Endothelial cell of umbilical vein (primary cell): ENCODE results near the gene HSPG2. TPM values are rescaled to one million over a fixed set of nuclear protein-coding genes. Genes with fewer than 3 reads are reported as not detected.
A peak's percentile ranks its signal among the peaks of the same experiment; 100 is the strongest.

Source experiments
- BruUV-seq: library from RNA; stranded (reverse); fragments of 400-500 nt; replicated peaks from 2 replicates; lab custom pipeline; 2021; lab: Mats Ljungman, UMichigan
- CTCF ChIA-PET: fragments of 300-600, 350-600 bp; sonication (Branson Sonifier 250); formaldehyde crosslinking; loops from one replicate; lab custom pipeline; 2021; ENCODE audit warnings: antibody characterized with exemption, inconsistent platforms; lab: Charles Lee
- POLR2A ChIA-PET: fragments of 300-600, 350-600 bp; sonication (Branson Sonifier 250); formaldehyde crosslinking; loops from one replicate; lab custom pipeline; 2021; ENCODE audit warnings: antibody characterized with exemption, inconsistent platforms; lab: Charles Lee
- DNase-seq: peaks from one replicate; pipeline ENCODE4 v3.0.0-alpha.2; 2011; ENCODE audit warnings: low read depth, low spot score
- FAIRE-seq: peaks from 2 replicates; lab custom pipeline; 2011; peaks lifted over from hg19 to GRCh38; lab: Jason Lieb, UNC
- H2AFZ ChIP-seq: 2 replicates; pipeline ENCODE4 v1.6.0; 2012; ENCODE audit warnings: low read depth, low read length, control low read depth, inconsistent platforms
- H3K27ac ChIP-seq: 2 replicates; pipeline ENCODE4 v1.5.1; 2011; ENCODE audit warnings: low read depth, mild to moderate bottlenecking, control low read depth, low read length, moderate library complexity; ENCODE audit not compliant: insufficient read depth
- H3K27me3 ChIP-seq, 2 experiments: 2 replicates each; pipeline versions ENCODE4 v1.6.0 to v1.6.1; 2011; ENCODE audit warnings: low read length in 2 of 2, mixed read lengths in 1 of 2; ENCODE audit not compliant: control insufficient read depth in 2 of 2, insufficient read depth in 2 of 2
- H3K36me3 ChIP-seq, 2 experiments: 2 replicates in 1 of 2; 3 replicates in 1 of 2; pipeline ENCODE4 v1.5.1; 2011; ENCODE audit warnings: low read length in 2 of 2, mild to moderate bottlenecking in 1 of 2, moderate library complexity in 1 of 2; ENCODE audit not compliant: control insufficient read depth in 2 of 2, insufficient read depth in 2 of 2; ENCODE audit errors: extremely low read depth in 1 of 2
- H3K4me1 ChIP-seq: 3 replicates; pipeline ENCODE4 v1.5.1; 2011; ENCODE audit warnings: mild to moderate bottlenecking, low read length; ENCODE audit not compliant: control insufficient read depth, insufficient read depth; ENCODE audit errors: extremely low read depth
- H3K4me2 ChIP-seq: 2 replicates; pipeline ENCODE4 v1.6.1; 2011; ENCODE audit warnings: low read length, control low read depth, mixed read lengths; ENCODE audit not compliant: insufficient read depth
- H3K4me3 ChIP-seq, 3 experiments: fragments of 200-600 bp in 1 of 3; sonication (generic), shearing (Covaris generic) in 1 of 3; replicated peaks in 1 of 3; 2 replicates each; pipeline ENCODE4 v1.5.1; 2011 to 2016; ENCODE audit warnings: control low read depth in 3 of 3, low read length in 3 of 3, mild to moderate bottlenecking in 2 of 3, inconsistent platforms in 1 of 3, low read depth in 1 of 3, moderate library complexity in 1 of 3; ENCODE audit not compliant: insufficient read depth in 1 of 3
- H3K79me2 ChIP-seq: 2 replicates; pipeline ENCODE4 v1.6.0; 2012; ENCODE audit warnings: low read length, inconsistent platforms; ENCODE audit not compliant: control insufficient read depth, insufficient read depth
- H3K9ac ChIP-seq: replicated peaks from 2 replicates; pipeline ENCODE3; 2011; ENCODE audit warnings: low read length, control low read depth; ENCODE audit not compliant: insufficient read depth; ENCODE audit errors: extremely low read depth
- H3K9me1 ChIP-seq: replicated peaks from 3 replicates; pipeline ENCODE4 v1.6.0; 2011; ENCODE audit warnings: mild to moderate bottlenecking, low read length; ENCODE audit not compliant: control insufficient read depth, insufficient read depth; ENCODE audit errors: extremely low read depth
- H3K9me3 ChIP-seq: replicated peaks from 2 replicates; pipeline ENCODE4 v1.5.1; 2012; ENCODE audit warnings: low read length, inconsistent platforms; ENCODE audit not compliant: control insufficient read depth, insufficient read depth
- H4K20me1 ChIP-seq: replicated peaks from 2 replicates; pipeline ENCODE3; 2011; ENCODE audit warnings: mild to moderate bottlenecking, low read length; ENCODE audit not compliant: control insufficient read depth, insufficient read depth; ENCODE audit errors: extremely low read depth
- EZH2 ChIP-seq: IDR thresholded peaks from 2 replicates; pipeline ENCODE4 v1.6.1; 2012; ENCODE audit warnings: borderline replicate concordance, low read depth, mild to moderate bottlenecking, moderate library complexity, low read length, inconsistent platforms; ENCODE audit not compliant: severe bottlenecking
- FOS ChIP-seq: IDR thresholded peaks from 2 replicates; pipeline ENCODE4 v1.6.1; 2011; ENCODE audit warnings: mild to moderate bottlenecking, low read length, moderate library complexity, borderline replicate concordance; ENCODE audit not compliant: insufficient read depth
- GATA2 ChIP-seq: IDR thresholded peaks from 2 replicates; pipeline ENCODE4 v1.7.0; 2011; ENCODE audit warnings: low read depth, mild to moderate bottlenecking, moderate library complexity, mixed read lengths, low read length; ENCODE audit not compliant: insufficient read length, insufficient read depth
- JUN ChIP-seq: IDR thresholded peaks from 2 replicates; pipeline ENCODE4 v1.6.1; 2011; ENCODE audit warnings: borderline replicate concordance, low read depth; ENCODE audit not compliant: insufficient read length, insufficient read depth
- MAX ChIP-seq: IDR thresholded peaks from 2 replicates; pipeline ENCODE4 v1.6.1; 2011; ENCODE audit not compliant: insufficient read depth, insufficient read length
- MYC ChIP-seq: IDR thresholded peaks from one replicate; pipeline ENCODE4 v1.6.1; 2011; ENCODE audit warnings: mild to moderate bottlenecking, low read depth, low read length
- POLR2A ChIP-seq: IDR thresholded peaks from 2 replicates; pipeline ENCODE4 v1.6.1; 2012; ENCODE audit warnings: low read depth, mild to moderate bottlenecking, control low read depth, low read length
- POLR2AphosphoS5 ChIP-seq: IDR thresholded peaks from 2 replicates; pipeline ENCODE4 v1.6.1; 2012; ENCODE audit warnings: low read depth, mild to moderate bottlenecking, control low read depth, low read length, moderate library complexity; ENCODE audit not compliant: insufficient read depth
- dilution Hi-C: fragments of 300-500 bp; cut with MboI; formaldehyde crosslinking; loops from one replicate; pipeline ENCODE4 v1.15.0; 2019; ENCODE audit warnings: low sequenced_read_pairs; ENCODE audit not compliant: extremely low pct_ligation_motif_present
- intact Hi-C: fragments of 100-400 bp; cut with micrococcal nuclease; formaldehyde crosslinking; loops from one replicate; pipeline ENCODE4 v1.10.0; 2022
- polyA plus RNA-seq, 4 experiments: library from polyadenylated mRNA; depleted of rRNA in 3 of 4; stranded (reverse) in 3 of 4; unstranded in 1 of 4; fragments of >200 nt; gene quantifications; 2 replicates each; pipeline versions ENCODE4 v1.2.1 to v1.2.3, GENCODE V29; 2011 to 2012; ENCODE audit warnings: missing spikeins in 1 of 4
- total RNA-seq: library from RNA; stranded (reverse); gene quantifications from 2 replicates; pipeline ENCODE4 v1.2.3, GENCODE V29; 2021
- TF ChIP-seq, protein P1 (sequence below), 2 donors: IDR thresholded peaks; 1 replicate in 1 of 2; 2 replicates in 1 of 2; pipeline ENCODE4 v1.5.1; 2011; ENCODE audit warnings: low read length in 2 of 2, mild to moderate bottlenecking in 2 of 2, moderate library complexity in 2 of 2, control low read depth in 1 of 2, inconsistent platforms in 1 of 2, low read depth in 1 of 2; ENCODE audit not compliant: insufficient read depth in 1 of 2; ENCODE audit errors: extremely low read depth in 1 of 2

HSPG2 gene
- total and polyA plus RNA-seq, 2 donors (not counting 3 experiments of a cell fraction or from before 2014, with no cell fraction given) = 734 to 3,499 TPM

DNA sequence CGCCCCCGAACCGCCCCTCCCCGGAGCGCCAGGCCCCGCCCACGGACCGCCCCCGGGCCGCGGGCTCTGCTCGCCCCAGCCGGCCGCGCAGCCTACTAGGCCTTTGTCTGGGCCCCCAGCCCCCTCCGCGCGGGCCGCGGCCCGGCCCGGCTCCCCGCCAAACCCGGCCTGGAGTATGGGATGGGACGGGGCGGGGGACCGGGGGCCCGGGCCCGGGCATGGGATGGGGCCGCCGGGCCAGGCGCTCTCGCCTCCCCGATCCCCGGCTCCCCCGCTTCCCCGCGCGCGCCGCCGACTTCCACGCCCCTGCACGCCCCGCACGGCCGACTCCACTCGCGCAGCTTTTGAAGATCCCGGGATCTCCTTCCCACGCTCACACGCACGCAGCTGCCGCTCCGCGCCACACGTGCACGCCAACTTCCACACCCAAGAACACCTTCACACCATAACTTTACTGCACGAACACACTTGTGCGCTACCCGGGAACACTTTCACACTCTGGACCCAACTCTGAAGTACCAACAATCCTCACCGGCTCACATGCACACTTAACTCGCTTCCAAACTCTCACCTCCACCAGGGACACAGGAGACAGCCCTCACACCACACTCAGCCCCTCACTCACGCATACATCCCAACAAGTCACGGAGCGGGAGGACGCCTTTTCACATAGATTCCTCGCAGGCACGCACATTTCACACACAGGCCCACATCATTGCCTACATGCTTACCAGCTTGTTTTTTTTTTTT is 437 bp upstream of the HSPG2 start:
- Histone ChIP-seq H3K36me3 (peaks cover 7 to 13% of the 10 kb centered on the region in 2 experiments), H3K27ac (peak overlapping the region; percentile 98), H3K9me1 (no peaks in the 10 kb centered on the region), H3K27me3 (no peaks in the 10 kb centered on the region), H3K4me1 (peaks cover 51% of the 10 kb centered on the region), H3K4me2 (peak overlapping the region; percentile 50), H3K79me2 (peaks cover 46% of the 10 kb centered on the region), H2AFZ (no peak overlapping the region), H3K9ac (peak overlapping the region; percentile 84), H3K9me3 (no peaks in the 10 kb centered on the region), H4K20me1 (no peaks in the 10 kb centered on the region), H3K4me3 (peak overlapping the region in 2 of 3 experiments; percentile 37 to 44)
- dilution Hi-C loops = no loop called here
- TSS peak; percentile 4 for BruUV-seq
- DNase-seq = peak; percentile 82
- FAIRE-seq = peak; percentile 59
- POLR2A ChIA-PET = interaction anchor here (0.6 to 1.8 kb wide), 4 partner anchors 21 to 37 kb away, joined by 3 to 9 read pairs (median 4); no protein-coding TSS in a partner anchor
- no peak for TF ChIP-seq EZH2
- peak; percentile 84 for TF ChIP-seq POLR2AphosphoS5
- intact Hi-C loops = loop anchor here (2.0 to 5.0 kb wide), 2 partner anchors 61 to 155 kb away; partner anchors contain the start of gene USP48
- CTCF ChIA-PET = interaction anchor here (0.7 to 10.8 kb wide), 3 partner anchors 23 to 38 kb away, joined by 3 to 95 read pairs (median 4); no protein-coding TSS in a partner anchor

DNA sequence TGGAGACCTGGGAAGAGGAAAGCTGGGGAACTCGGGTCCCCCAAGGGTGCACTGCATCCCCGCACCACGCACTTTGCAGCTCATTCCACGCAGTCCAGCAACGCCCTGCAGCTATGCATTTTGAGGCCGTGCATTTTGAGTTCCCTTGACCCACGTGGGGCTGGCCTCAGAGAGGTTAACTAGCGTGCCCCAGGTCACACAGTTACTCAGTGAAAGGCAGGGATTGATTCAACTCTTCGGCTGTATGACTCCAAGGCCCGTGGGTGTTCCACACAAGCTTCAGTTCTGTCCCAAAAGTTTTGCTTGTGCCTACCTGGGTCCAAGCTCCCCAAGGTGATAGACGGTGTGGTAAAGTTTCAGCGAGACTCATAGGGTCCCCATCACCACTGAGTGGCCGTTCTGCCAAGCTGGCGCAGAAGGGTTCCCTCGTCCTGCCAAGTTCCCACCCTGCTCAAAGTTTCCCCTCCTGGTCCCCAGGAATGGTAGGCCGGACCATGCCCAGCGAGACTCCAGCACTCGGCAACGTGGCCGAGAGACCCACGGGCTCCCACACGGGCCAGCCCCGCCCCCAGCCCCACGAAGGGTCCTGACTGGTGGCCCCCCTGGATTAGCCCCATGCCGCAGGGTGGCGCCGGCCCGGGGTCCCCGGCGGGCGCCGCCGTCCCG is 611 bp downstream of the HSPG2 start:
- H3K36me3 ChIP-seq = peaks cover 11 to 15% of the 10 kb centered on the region in 2 experiments
- intact Hi-C loops (loop anchor here (5.0 kb wide), 1 partner anchor 154 kb away; the partner anchor contains the start of gene USP48), dilution Hi-C loops (no loop called here)
- no peaks in the 10 kb centered on the region for H4K20me1 ChIP-seq
- CTCF ChIA-PET = interaction anchor here (1.0 to 10.8 kb wide), 5 partner anchors 12 to 37 kb away, joined by 3 to 95 read pairs (median 4); no protein-coding TSS in a partner anchor
- POLR2A ChIA-PET = interaction anchor here (0.6 to 1.8 kb wide), 5 partner anchors 8 to 36 kb away, joined by 3 to 6 read pairs (median 5); no protein-coding TSS in a partner anchor
- DNase-seq = no peak
- H3K4me1 ChIP-seq = peaks cover 57% of the 10 kb centered on the region
- TF ChIP-seq POLR2A (no peak), MYC (no peak), POLR2AphosphoS5 (no peak), FOS (no peak), GATA2 (no peak), MAX (no peak), EZH2 (no peak), JUN (no peak)
- TF ChIP-seq, protein P1, sequence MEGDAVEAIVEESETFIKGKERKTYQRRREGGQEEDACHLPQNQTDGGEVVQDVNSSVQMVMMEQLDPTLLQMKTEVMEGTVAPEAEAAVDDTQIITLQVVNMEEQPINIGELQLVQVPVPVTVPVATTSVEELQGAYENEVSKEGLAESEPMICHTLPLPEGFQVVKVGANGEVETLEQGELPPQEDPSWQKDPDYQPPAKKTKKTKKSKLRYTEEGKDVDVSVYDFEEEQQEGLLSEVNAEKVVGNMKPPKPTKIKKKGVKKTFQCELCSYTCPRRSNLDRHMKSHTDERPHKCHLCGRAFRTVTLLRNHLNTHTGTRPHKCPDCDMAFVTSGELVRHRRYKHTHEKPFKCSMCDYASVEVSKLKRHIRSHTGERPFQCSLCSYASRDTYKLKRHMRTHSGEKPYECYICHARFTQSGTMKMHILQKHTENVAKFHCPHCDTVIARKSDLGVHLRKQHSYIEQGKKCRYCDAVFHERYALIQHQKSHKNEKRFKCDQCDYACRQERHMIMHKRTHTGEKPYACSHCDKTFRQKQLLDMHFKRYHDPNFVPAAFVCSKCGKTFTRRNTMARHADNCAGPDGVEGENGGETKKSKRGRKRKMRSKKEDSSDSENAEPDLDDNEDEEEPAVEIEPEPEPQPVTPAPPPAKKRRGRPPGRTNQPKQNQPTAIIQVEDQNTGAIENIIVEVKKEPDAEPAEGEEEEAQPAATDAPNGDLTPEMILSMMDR (IDR thresholded peaks at IDR 0.05; ENCODE audit: extremely low read depth in 1 of 2, insufficient read depth in 1 of 2, low read depth in 1 of 2, low read length in 2 of 2) = no peak
- no peaks in the 10 kb centered on the region for H3K27me3 ChIP-seq
- H3K9me1 ChIP-seq = no peaks in the 10 kb centered on the region
- BruUV-seq = no TSS peak
- no peak for FAIRE-seq
- peak overlapping the region; percentile 71 to 88 (median 81) for H3K4me3 ChIP-seq
- peaks cover 57% of the 10 kb centered on the region for H3K79me2 ChIP-seq
- H3K9ac ChIP-seq = peak overlapping the region; percentile 94
- H3K27ac ChIP-seq = peak overlapping the region; percentile 81
- H3K4me2 ChIP-seq = peak overlapping the region; percentile 80
- no peak overlapping the region for H2AFZ ChIP-seq
- H3K9me3 ChIP-seq = no peaks in the 10 kb centered on the region
